ENCODE measurements around the gene C2CD5.
"Not testable (repeated sequence)": the region's sequence is repeated elsewhere in the genome, so short reads cannot be mapped to it uniquely, and the experiment has no call there.

The C2CD5 gene

GRCh38 chr12:22477894-22478287 lies 66.5 kb downstream of the C2CD5 start:
- no peak for DNase-seq (ENCODE audit: low read depth in 2 of 2)

- DNase-seq (ENCODE audit: low read depth in 2 of 2), result no peak
Measured at GRCh38 chr12:22477166-22477893, 67.0 kb downstream of the C2CD5 start.

- DNase-seq (ENCODE audit: low read depth in 2 of 2), result no peak
Measured at GRCh38 chr12:22476133-22476532, 68.2 kb downstream of the C2CD5 start.

- DNase-seq (ENCODE audit: low read depth in 2 of 2), result no peak
Measured at GRCh38 chr12:22474970-22475720, 69.2 kb downstream of the C2CD5 start.

- DNase-seq (ENCODE audit: low read depth in 2 of 2), result no peak
Measured at GRCh38 chr12:22473212-22473611, 71.1 kb downstream of the C2CD5 start.

GRCh38 chr12:22467190-22467589 lies 77.2 kb downstream of the C2CD5 start:
- no peak for DNase-seq (ENCODE audit: low read depth in 2 of 2)

- DNase-seq (ENCODE audit: low read depth in 2 of 2), result no peak
Measured at GRCh38 chr12:22463306-22463705, 81.0 kb downstream of the C2CD5 start.

- DNase-seq (ENCODE audit: low read depth in 2 of 2), result no peak
Measured at GRCh38 chr12:22461786-22462185, 82.6 kb downstream of the C2CD5 start.

GRCh38 chr12:22459838-22460490 lies 84.4 kb downstream of the C2CD5 start:
- peak in 1 of 2 donors; percentile 12 for DNase-seq (ENCODE audit: low read depth in 2 of 2)

- no peak for DNase-seq (ENCODE audit: low read depth in 2 of 2)
Measured at GRCh38 chr12:22458298-22458937, 85.9 kb downstream of the C2CD5 start.

GRCh38 chr12:22457085-22457484 lies 87.3 kb downstream of the C2CD5 start:
- no peak for DNase-seq (ENCODE audit: low read depth in 2 of 2)

GRCh38 chr12:22453511-22453910 lies 90.8 kb downstream of the C2CD5 start:
- no peak for DNase-seq (ENCODE audit: low read depth in 2 of 2)

GRCh38 chr12:22447223-22447622 lies 97.1 kb downstream of the C2CD5 start:
- DNase-seq (ENCODE audit: low read depth in 2 of 2), result no peak

GRCh38 chr12:22444317-22444665 lies 100.1 kb downstream of the C2CD5 start:
- not testable (repeated sequence) for DNase-seq (ENCODE audit: low read depth in 2 of 2)

GRCh38 chr12:22443379-22444316 lies 100.7 kb downstream of the C2CD5 start:
- DNase-seq (ENCODE audit: low read depth in 2 of 2), result peak; percentile 25 to 47

GRCh38 chr12:22437031-22437806 lies 107.1 kb downstream of the C2CD5 start:
- no peak for DNase-seq (ENCODE audit: low read depth in 2 of 2)

GRCh38 chr12:22435583-22435982 lies 108.8 kb downstream of the C2CD5 start:
- no peak for DNase-seq (ENCODE audit: low read depth in 2 of 2)

- no peak for DNase-seq (ENCODE audit: low read depth in 2 of 2)
Measured at GRCh38 chr12:22431693-22432251, 112.6 kb downstream of the C2CD5 start.

- no peak for DNase-seq (ENCODE audit: low read depth in 2 of 2)
Measured at GRCh38 chr12:22416801-22417200, 127.5 kb downstream of the C2CD5 start.

Measured in activated CD4-positive, alpha-beta T cell treated with anti-CD3 and anti-CD28 coated beads for 24 hours (primary cell).